NCI-H2171 (cell line): Measurements from ENCODE around the gene GOLGA6D.
"Not testable (repeated sequence)": the region's sequence is repeated elsewhere in the genome, so short reads cannot be mapped to it uniquely, and the experiment has no call there.

ENCODE experiments used
- DNase-seq: peaks from one replicate; lab custom pipeline; 2025; lab: John Stamatoyannopoulos, UW

Gene GOLGA6D

GRCh38 chr15:75332093-75332492 lies 49.5 kb downstream of the GOLGA6D start:
- DNase-seq = not testable (repeated sequence)

GRCh38 chr15:75333654-75334419 lies 51.2 kb downstream of the GOLGA6D start:
- not testable (repeated sequence) for DNase-seq

- DNase-seq = no peak
Observed at GRCh38 chr15:75335313-75335704, 52.7 kb downstream of the GOLGA6D start.

- DNase-seq = peak; percentile 97
Observed at GRCh38 chr15:75335705-75336355, 53.2 kb downstream of the GOLGA6D start, which contains the start of gene COMMD4. COMMD4 (plus strand) TSS chr15:75336063; CDS start chr15:75336090, 27 bp downstream.

- DNase-seq = no peak
Observed at GRCh38 chr15:75338661-75339240, 56.1 kb downstream of the GOLGA6D start.

- DNase-seq = no peak
Observed at GRCh38 chr15:75339531-75340240, 57.1 kb downstream of the GOLGA6D start.

GRCh38 chr15:75342221-75342620 lies 59.6 kb downstream of the GOLGA6D start:
- no peak for DNase-seq

GRCh38 chr15:75343953-75344352 lies 61.3 kb downstream of the GOLGA6D start:
- DNase-seq = not testable (repeated sequence)
